Caki2 (cell line): ENCODE data around the gene ZFPM1. TPM values are rescaled to one million over a fixed set of nuclear protein-coding genes. Genes with fewer than 3 reads are reported as not detected.
"Not testable (repeated sequence)": the region's sequence is repeated elsewhere in the genome, so short reads cannot be mapped to it uniquely, and the experiment has no call there.

ENCODE experiments used
- DNase-seq: peaks from one replicate; pipeline ENCODE4 v3.0.0-alpha.2; 2015; ENCODE audit warnings: low read depth
- in situ Hi-C: cut with HindIII; loops from 2 replicates; pipeline ENCODE4 v1.10.0; 2016; ENCODE audit warnings: low sequenced_read_pairs, low pct_unique_long_range_greater_than_20kb, mixed read lengths
- total RNA-seq: library from RNA; depleted of rRNA; stranded (reverse); fragments of >200 nt; shearing (Covaris generic); gene quantifications from 2 replicates; pipeline ENCODE4 v1.2.3, GENCODE V29; 2014; ENCODE audit warnings: low replicate concordance

ZFPM1 gene
- total RNA-seq, 1 experiment from 2014 or later, result 1.3 TPM

DNA sequence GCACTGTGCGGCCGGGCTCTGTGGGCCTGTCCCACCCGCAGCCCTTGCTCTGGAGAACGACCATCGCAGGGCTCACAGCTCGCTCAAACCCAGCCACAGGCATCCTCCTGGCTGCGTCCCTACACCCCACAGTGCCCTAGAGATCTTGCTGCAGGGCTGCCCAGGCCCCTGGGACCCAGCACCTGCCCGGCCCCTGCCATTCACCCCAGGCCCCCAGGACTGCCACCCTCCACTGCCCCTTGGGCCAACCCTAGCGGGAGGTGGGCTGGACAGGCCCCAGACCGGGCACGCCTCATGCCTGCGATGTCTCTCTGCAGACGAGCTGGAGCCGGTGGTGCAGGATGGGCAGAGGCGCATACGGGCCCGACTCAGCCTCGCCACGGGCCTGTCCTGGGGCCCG is 61.0 kb downstream of the ZFPM1 start:
- DNase-seq, result no peak
- in situ Hi-C loops, result no loop called here

DNA sequence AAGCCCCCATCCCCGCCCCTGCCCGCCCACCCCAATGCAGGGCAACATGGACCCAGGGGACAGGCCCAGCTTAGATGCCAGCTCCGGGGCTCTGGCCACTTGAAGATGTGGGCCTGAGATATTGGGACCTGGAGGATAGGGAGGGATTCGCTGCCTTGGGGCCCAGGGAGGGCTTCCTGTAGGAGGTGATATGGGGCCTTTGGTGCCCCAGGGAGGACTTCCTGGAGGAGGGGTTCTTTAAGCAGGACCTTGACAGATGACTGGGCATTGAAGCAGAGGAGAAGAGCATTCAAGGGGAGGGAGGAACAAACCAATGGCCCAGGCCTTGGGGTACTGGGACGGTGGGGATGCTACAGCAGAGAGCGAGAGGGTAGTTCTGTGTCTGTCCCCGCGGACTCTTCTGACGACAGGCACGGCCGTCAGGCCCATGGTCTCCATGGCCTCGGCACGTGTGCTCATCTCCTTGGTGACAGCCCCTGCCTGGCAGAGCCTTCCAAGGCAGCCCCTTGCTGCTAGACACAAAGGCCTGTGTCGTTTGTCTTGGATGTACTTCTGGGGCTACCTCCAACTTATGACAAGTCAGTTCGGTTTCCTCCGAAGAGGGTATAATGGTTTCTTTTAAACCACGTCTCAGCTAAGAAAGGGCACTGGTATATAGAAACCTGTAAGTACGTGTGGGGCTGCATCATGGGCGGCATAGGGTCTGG is 61.6 kb downstream of the ZFPM1 start:
- in situ Hi-C loops, result no loop called here
- DNase-seq, result no peak

DNA sequence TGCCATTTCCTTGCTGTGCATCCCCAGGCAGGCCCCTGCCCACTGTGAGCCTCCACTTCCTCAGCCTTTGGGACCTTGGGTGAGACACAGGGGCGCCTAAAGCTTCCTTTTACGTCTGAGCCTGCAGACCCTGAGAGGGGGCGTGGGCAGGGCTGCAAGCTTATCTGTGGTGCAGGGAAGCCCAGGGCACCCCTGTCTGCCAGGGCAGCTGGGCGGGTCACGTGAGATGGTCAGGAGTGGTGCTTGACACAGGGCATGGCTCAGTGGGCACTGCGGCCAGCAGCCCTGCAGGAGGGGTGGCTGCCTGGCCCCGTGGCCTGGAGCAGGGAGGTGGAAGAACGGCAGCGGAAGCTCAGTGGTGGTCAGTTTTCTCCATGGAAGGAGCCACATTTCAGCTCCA is 62.3 kb downstream of the ZFPM1 start:
- DNase-seq, result no peak
- in situ Hi-C loops, result no loop called here

DNA sequence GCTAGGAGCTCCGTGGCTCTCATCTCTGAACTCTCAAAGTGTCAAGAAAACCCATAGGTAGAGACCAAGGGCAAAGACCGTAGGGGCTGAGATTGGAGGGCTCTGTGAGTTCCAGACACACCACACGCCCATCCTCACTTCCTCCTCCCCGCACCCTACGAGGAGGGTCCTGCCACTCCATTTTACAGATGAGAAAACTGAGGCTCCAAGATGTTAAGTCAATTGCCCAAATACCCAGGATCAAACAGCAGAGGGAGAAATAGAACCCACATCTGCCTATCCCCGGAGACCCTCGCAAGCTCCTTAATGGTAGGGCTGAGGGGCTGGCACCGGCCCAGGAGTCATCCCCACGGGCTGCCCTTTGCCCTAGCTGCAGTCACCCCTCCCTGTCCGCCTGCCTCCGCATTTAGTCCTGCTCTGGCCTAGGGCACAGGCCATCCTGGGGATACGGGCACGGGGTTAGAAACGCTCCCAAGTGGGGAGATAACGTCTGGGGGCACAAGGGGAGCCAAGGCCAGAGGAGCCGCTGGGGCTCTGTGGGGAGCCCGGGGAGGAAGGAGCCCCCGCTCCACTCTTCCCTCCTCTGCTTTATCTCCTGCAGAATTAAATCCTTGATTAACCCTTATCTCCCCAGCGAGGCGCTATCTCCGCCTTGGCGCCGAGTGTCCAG is 63.0 kb downstream of the ZFPM1 start:
- in situ Hi-C loops, result no loop called here
- no peak for DNase-seq

DNA sequence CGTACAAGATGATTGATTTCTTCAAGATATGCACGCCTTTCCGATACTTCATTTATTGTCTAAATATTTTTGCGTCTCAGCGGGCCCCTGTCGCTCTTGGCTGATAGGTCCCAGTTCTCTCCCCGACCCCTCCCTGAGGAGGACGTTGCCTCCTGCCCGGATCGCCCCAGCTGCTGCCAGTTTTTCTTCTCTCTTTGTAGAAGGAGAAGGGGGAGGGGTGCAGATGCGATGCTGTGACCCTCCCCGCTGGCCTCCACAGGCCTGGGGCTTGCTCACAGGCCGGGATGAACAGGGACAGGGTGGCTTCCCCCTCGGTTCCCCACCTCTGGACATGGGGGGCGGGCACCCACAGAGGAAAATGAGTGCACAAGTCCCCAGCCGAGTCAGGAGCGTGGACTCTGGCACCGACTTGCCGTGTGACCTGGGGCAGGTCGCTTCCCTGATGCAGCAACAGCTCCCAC is 63.6 kb downstream of the ZFPM1 start:
- no peak for DNase-seq
- in situ Hi-C loops, result no loop called here

DNA sequence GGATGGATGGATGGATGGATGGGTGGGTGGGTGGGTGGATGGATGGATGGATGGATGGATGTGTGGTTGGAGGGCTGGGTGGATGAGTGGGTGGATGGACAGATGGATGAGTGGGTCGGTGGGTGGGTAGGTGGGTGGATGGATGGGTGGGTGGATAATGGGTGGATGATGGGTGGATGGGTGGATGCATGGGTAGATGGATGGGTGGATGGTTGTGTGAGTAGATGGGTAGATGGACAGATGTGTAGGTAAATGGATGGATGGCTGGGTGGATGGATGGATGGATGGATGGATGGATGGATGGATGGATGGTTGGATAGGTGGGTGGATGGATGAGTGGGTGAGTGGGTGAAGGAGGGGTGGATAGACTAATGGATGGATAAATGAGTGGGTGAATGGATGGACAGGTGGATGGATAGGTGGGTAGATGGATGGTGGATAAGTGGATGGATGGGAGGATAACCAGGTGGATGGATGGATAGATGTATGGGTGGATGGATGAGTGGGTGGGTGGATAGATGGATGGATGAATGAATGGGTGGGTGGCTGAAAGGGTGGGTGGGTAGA is 64.2 kb downstream of the ZFPM1 start:
- in situ Hi-C loops, DNase-seq: not testable (repeated sequence)

DNA sequence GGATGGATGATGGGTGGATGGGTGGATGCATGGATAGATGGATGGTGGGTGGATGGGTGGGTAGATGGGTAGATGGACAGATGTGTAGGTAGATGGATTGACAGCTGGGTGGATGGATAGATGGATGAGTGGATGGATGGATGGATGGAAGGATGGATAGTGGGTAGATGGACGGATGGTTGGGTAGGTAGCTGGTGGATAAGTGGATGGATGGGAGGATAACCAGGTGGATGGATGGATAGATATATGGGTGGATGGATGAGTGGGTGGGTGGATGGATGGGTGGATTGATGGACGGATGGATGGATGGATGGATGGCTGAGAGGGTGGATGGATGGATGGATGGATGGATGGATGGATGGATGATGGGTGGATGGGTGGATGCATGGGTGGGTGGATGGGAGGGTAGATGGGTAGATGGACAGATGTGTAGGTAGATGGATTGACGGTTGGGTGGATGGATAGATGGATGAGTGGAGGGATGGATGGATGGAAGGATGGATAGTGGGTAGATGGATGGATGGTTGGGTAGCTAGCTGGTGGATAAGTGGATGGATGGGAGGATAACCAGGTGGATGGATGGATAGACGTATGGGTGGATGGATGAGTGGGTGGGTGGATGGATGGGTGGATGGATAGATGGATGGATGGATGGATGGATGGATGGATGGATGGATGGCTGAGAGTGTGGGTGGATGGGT is 65.5 kb downstream of the ZFPM1 start:
- in situ Hi-C loops, DNase-seq: not testable (repeated sequence)

DNA sequence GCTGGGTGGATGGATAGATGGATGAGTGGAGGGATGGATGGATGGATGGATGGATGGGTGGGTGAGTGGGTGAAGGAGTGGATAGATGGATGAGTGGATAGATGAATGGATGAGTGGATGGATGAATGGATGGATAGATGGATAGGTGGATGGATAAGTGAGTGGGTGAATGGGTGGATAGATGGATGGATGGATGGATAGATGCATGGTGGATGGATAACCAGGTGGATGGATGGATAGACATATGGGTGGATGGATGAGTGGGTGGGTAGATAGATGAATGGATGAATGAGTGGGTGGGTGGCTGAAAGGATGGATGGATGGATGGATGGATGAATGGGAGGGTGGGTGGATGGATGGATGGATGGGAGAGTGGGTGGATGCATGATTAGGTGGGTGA is 66.2 kb downstream of the ZFPM1 start:
- in situ Hi-C loops, result no loop called here
- no peak for DNase-seq

DNA sequence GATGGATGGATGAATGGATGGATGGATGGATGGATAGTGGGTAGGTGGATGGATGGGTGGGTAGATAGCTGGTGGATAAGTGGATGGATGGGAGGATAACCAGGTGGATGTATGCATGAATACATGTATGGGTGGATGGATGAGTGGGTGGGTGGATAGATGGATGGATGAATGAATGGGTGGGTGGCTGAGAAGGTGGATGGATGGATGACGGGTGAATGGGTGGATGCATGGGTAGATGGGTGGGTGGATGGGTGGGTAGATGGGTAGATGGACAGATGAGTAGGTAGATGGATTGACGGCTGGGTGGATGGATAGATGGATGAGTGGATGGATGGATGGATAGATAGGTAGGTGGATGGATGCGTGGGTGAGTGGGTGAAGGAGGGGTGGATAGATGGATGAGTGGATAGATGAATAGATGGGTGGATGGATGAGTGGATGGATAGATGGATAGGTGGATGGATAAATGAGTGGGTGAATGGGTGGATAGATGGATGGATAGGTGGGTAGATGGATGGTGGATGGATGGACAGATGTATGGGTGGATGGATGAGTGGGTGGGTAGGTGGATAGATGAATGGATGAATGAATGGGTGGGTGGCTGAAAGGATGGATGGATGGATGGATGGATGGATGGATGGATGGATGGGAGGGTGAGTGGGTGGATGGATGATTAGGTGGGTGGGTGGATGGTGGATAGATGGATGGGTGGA is 67.0 kb downstream of the ZFPM1 start:
- no peak for DNase-seq
- in situ Hi-C loops, result no loop called here

DNA sequence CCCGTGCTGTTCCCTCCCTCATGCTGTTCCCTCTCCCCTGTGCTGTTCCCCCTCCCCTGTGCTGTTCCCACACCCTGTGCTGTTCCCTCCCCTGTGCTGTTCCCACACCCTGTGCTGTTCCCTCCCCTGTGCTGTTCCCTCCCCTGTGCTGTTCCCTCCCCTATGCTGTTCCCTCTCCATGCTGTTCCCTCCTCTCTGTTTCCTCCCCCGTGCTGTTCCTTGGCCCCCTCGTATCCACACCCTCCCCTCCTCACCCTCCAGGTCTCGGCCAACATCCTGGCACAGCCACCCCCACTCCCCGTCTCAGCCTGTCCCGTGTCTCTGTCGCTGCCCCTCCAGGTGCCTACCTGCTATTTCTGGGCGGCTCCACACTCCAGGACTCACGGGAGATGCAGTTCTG is 68.6 kb downstream of the ZFPM1 start:
- no peak for DNase-seq
- in situ Hi-C loops, result no loop called here

DNA sequence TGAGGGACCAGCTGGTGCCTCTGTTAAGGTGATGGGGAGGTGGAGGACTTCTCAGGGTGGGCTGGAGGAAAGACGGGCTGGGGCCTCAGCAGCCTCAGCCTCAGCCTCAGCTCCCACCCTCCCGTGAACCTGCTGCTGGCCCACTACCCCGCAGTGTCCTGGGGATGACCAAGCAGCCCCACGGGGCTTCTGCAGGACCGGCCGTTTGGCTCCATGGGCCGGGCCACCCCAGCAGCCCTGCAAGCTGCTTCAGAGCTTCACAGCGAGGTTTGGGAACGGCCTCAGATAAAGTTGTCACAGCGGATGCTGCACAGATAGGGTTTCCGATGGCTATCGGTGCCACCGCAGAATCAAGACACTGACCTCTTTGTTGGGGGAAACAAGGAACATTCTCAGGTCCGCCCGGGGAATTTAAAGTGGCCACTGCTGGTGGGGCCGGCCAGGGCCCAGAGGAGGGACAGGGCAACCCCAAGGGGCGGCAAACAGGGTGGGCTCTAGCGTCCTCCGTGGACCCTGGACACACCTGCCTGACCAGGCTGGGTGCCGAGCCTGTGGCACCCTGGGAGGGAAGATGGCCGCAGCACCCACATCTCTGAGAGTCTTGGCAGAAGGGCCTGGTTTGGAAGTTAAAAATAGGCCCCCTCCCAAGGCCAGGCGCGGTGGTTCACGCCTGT is 69.3 kb downstream of the ZFPM1 start:
- in situ Hi-C loops, result no loop called here
- DNase-seq, result no peak

DNA sequence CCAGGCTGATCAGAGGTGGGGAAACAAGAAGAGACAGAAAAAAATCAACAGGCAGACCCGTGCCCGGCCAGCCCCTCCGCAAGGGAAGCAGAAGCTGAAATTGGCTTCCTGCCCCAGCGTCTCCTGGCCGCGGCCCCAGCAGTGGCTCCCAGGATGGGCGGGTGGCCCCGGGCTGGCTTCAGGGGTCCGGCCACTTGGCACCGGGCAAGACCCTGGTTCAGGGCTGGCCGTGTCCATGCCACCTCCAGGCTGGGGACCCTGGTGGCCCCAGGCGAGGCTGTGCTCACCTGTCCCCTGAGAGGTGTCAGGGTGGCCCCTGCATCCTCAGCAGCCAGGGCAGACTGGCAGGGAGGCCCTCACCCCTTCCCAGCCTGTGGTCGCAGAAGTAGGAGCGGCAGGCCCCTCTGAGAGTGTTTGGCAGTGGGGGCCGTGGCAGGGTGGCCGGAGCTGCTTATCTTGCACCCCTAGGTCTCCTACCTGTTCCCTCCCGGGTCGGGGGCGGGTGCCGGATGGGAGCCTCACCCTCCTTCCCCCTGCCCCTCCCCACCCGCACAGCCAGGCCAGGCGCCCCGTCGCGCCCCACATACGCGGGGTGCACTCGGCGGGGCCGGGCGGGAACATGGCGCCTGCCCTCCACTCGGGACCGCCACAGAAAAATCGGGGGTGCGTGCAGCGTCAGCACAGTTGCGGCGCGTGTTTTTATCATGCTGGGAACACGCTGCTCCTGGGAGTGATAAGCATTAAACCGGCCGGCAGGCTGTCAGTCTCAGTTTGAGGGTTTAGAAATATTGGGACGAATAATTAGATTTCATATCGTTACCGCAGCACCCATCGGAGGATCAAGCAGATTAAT is 70.5 kb downstream of the ZFPM1 start:
- DNase-seq, result no peak
- in situ Hi-C loops, result no loop called here

DNA sequence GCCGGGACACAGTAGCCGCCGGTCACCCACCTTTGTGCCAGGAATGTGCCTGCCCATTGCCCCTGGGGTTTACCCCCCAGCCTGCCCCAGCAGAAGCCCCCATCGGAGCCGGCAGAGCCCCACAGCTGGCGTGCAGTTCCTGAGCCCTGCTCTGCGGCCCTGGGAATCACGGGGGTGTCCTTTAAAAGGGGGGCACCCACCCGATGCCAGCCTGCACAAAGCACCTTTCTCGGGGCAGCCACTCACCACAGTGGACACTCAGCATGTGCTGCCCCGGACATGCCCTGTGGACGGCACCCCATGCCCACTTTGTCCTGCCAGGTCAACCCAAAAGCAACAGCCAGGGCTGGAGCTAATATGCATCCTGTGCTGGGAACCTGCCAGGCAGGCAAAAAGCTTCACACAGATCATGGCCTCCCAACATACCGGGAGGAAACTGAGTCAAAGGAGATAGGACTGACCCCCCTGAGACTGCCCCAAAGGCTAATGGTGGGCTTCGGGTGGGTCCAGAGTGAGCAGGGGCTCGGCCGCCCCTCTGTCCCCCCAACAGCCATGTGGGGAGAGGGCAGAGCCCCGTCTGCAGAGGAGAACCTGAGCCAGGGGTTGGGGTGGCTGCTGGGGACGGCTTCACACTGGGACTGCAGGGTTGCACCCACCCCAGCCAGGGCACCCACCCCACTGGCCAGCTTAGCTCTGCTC is 71.3 kb downstream of the ZFPM1 start:
- DNase-seq, result no peak
- in situ Hi-C loops, result no loop called here

DNA sequence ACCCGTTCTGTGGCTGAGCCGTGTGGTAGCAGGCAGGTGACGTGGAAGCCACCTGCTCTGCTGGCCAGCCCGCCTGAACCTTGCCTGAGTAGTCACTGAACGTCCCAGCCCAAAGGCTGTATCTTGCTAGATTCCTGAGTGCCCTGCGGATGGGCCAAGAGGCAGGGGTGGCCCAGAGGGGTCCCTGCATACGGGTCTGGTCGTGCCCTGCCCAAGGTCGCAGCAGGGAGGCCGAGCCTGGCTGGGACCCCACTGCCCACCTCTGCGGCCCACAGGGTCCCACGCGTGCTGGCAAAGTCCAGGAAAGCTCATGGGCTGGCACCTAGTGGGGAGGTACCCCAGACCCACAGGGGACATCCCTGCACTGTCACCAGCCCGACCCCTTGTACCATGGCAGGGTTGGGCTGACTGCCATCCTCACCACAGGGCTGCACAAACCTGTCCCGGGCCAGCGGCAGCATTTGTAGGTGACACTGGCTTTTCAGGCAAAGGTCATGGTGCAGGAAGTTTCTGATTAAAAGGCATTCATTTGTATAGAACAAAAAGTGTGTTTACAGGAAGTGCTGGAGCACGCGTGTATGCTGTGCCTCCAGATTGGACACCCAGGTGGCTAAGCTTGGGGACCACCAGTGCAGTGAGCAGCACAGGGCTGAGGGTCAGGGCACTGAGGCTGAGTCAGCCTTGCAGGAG is 72.0 kb downstream of the ZFPM1 start:
- in situ Hi-C loops, result no loop called here
- no peak for DNase-seq

DNA sequence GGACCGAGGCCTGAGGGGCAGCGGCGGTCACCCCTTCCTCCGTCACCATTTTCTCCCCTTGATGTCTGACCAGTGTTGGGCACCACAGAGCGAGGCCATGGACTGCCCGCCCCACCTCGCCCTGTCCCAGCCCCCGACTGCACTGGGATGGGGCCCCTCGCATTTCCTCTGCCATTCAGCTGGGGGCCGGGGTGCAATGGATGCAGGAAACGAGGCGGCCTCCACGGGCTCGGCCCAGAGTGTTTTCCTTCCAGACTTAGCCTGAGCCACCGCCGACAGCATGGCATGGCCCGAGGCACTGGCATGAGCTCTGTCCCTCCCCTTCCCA is 72.5 kb downstream of the ZFPM1 start:
- in situ Hi-C loops, result no loop called here
- DNase-seq, result no peak
